Fibroblast of the aortic adventitia (primary cell): Measurements from ENCODE around the gene GDF2. TPM values are rescaled to one million over a fixed set of nuclear protein-coding genes. Genes with fewer than 3 reads are reported as not detected.

Source experiments
- DNase-seq: peaks from one replicate; pipeline ENCODE4 v3.0.0-alpha.2; 2010; ENCODE audit warnings: low read depth
- H3K4me3 ChIP-seq: 2 replicates; pipeline ENCODE4 v1.5.1; 2011; ENCODE audit warnings: low read depth, mild to moderate bottlenecking, control low read depth, low read length, moderate library complexity
- CTCF ChIP-seq: IDR thresholded peaks from 2 replicates; pipeline ENCODE4 v1.5.1; 2011; ENCODE audit warnings: mild to moderate bottlenecking, low read length, control low read depth, inconsistent platforms; ENCODE audit not compliant: insufficient read depth
- total RNA-seq: library from RNA; depleted of rRNA; stranded (reverse); fragments of >200 nt; gene quantifications from 2 replicates; pipeline ENCODE4 v1.2.3, GENCODE V29; 2012; ENCODE audit warnings: low replicate concordance

The GDF2 gene
- total RNA-seq, 1 donor = not detected

- no peak for DNase-seq
- no peak for TF ChIP-seq CTCF
- no peak overlapping the region for H3K4me3 ChIP-seq
These were observed 1.5 kb downstream of the GDF2 start for GRCh38 chr10:47323636-47324296.

GRCh38 chr10:47325303-47326291 lies 3.3 kb downstream of the GDF2 start:
- no peak for TF ChIP-seq CTCF
- no peak for DNase-seq
- H3K4me3 ChIP-seq = no peak overlapping the region

DNA sequence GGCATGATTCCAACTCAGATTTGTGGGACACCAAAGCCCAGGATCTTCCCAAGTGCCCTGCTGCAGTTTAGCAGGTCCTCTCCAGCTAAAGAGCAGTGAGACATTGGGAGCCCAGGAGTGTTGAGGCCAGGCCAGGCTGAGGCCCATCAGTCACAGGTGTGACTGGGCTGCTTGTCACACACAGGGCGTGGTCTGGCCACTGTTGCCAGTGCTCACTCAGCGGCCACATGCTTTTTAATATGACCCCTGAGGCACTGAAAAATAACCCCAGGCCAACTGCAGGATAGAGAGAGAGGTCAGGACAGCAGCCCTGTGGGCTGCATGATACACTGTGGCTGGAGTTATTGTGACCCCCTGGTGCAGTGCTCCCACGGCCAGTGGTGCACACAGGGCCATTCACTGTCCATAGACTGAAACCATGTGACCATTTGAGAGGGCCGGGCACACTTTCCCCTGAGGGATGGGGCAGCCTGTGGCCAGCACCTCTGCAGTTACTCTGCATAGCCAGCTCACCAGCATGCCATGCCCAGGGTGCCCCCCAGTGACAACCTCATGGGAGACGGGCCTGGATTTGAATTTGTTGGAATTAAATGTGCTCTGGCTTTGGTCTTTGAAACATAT lies 4.2 kb downstream of the GDF2 start:
- no peak overlapping the region for H3K4me3 ChIP-seq
- TF ChIP-seq CTCF = no peak
- no peak for DNase-seq

GRCh38 chr10:47326927-47327330 lies 4.7 kb downstream of the GDF2 start:
- TF ChIP-seq CTCF = no peak
- no peak for DNase-seq
- no peak overlapping the region for H3K4me3 ChIP-seq

DNA sequence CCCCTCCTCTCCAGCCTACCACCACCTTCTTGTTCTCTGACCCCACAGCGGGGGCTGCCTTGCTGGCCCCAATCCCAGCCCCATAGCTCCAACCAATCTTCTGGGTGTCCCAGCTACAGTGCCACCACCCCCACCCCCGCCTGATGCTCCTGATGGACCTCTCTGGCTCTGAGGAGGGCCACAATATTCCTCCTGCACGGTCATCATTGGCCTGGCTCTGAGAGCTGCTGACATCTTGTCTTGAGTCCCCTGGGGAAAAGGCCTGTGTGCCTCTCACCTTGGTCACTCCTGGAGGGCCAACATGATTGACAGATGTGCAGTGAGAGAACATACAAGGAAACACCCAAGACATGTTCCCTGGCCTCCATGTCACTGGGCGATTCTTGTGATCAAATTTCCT lies 7.6 kb downstream of the GDF2 start:
- no peak overlapping the region for H3K4me3 ChIP-seq
- TF ChIP-seq CTCF = no peak
- DNase-seq = no peak

DNA sequence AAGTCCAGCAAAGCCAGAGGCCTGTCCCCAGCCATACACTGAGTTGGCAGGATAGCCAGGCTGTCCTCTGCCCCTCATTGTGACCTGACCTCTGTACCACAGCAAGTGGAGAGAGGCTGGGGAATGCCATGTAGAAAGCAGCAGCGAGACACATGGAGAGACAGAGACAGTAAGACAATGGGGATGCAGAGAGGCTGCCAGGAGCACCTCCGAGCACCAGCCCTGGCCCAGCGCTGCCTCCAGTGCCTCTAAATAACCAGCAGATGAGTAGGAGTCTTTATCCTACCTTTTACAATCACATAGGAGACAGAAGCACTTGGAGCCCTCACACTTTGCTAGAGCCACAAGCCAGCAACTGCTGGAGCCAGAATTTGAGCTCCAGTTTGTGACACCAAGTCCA lies 8.1 kb downstream of the GDF2 start:
- no peak for DNase-seq
- no peak overlapping the region for H3K4me3 ChIP-seq
- TF ChIP-seq CTCF = no peak
